ENCODE results near the gene DENND11. TPM values are rescaled to one million over a fixed set of nuclear protein-coding genes. Genes with fewer than 3 reads are reported as not detected.

The DENND11 gene
- total RNA-seq, 4 donors from 2014 or later, result 34.1 to 57.5 (median 45.3) TPM

GRCh38 chr7:141674702-141675101 lies 27.3 kb downstream of the DENND11 start:
- no peak for TF ChIP-seq POLR2A (IDR thresholded peaks at IDR 0.05)
- peak in 4 of 6 experiments; percentile 49 to 53 (median 50) for TF ChIP-seq CTCF (IDR thresholded peaks at IDR 0.05)

GRCh38 chr7:141674171-141674671 lies 27.7 kb downstream of the DENND11 start:
- H3K27ac ChIP-seq, result peak overlapping the region; percentile 26 to 64 (median 54)
- intact Hi-C loops (cut with DNase I), result no loop called here
- TF ChIP-seq POLR2A (IDR thresholded peaks at IDR 0.05) (no peak), CTCF (IDR thresholded peaks at IDR 0.05) (no peak)
- peaks cover 5 to 16% of the 10 kb centered on the region in 2 donors for H3K4me1 ChIP-seq
- 74 to 84% methylated on average over 4 to 5 of the region's 5 CpGs for WGBS, 2 donors
- H3K4me3 ChIP-seq (replicated peaks in 1 of 3), result no peak overlapping the region
- H3K36me3 ChIP-seq, result no peaks in the 10 kb centered on the region
- H3K9me3 ChIP-seq, result no peaks in the 10 kb centered on the region
- no peak for DNase-seq
- no peaks in the 10 kb centered on the region for H3K27me3 ChIP-seq

More at GRCh38 chr7:141674702-141675101, 27.3 kb downstream of the DENND11 start:
- H3K36me3 ChIP-seq, result no peaks in the 10 kb centered on the region
- no peaks in the 10 kb centered on the region for H3K9me3 ChIP-seq
- H3K27ac ChIP-seq, result peak overlapping the region in 2 of 3 donors; percentile 54 to 64
- peaks cover 5 to 16% of the 10 kb centered on the region in 2 donors for H3K4me1 ChIP-seq
- no peak overlapping the region for H3K4me3 ChIP-seq (replicated peaks in 1 of 3)
- intact Hi-C loops (cut with DNase I), result no loop called here
- peak in 1 of 2 donors; percentile 25 for DNase-seq
- 41 to 78% methylated on average over 4 of the region's 4 CpGs for WGBS, 2 donors
- H3K27me3 ChIP-seq, result no peaks in the 10 kb centered on the region

- no peaks in the 10 kb centered on the region for H3K27me3 ChIP-seq
- H3K4me3 ChIP-seq (replicated peaks in 1 of 3), result no peak overlapping the region
- 87 to 98% methylated on average over 3 of the region's 3 CpGs for WGBS, 2 donors
- no peak for DNase-seq
- H3K36me3 ChIP-seq, result no peaks in the 10 kb centered on the region
- H3K4me1 ChIP-seq, result peaks cover 5 to 16% of the 10 kb centered on the region in 2 donors
- H3K9me3 ChIP-seq, result no peaks in the 10 kb centered on the region
- TF ChIP-seq POLR2A (IDR thresholded peaks at IDR 0.05) (no peak), CTCF (IDR thresholded peaks at IDR 0.05) (no peak)
- H3K27ac ChIP-seq, result peak overlapping the region in 1 of 3 donors; percentile 54
- intact Hi-C loops (cut with DNase I), result no loop called here
Observed at GRCh38 chr7:141673346-141673745, 28.6 kb downstream of the DENND11 start.

- no peaks in the 10 kb centered on the region for H3K27me3 ChIP-seq
- peaks cover 5 to 17% of the 10 kb centered on the region in 2 donors for H3K4me1 ChIP-seq
- H3K36me3 ChIP-seq, result no peaks in the 10 kb centered on the region
- intact Hi-C loops (cut with DNase I), result no loop called here
- 90 to 93% methylated on average over 7 of the region's 7 CpGs for WGBS, 2 donors
- no peak for DNase-seq
- no peaks in the 10 kb centered on the region for H3K9me3 ChIP-seq
- H3K27ac ChIP-seq, result no peak overlapping the region
- no peak overlapping the region for H3K4me3 ChIP-seq (replicated peaks in 1 of 3)
- TF ChIP-seq CTCF (IDR thresholded peaks at IDR 0.05) (no peak), POLR2A (IDR thresholded peaks at IDR 0.05) (no peak)
Observed at GRCh38 chr7:141671705-141672496, 30.1 kb downstream of the DENND11 start.

GRCh38 chr7:141668853-141669252 lies 33.1 kb downstream of the DENND11 start:
- no peak overlapping the region for H3K4me3 ChIP-seq (replicated peaks in 1 of 3)
- WGBS, 2 donors, result 78 to 92% methylated on average over 2 of the region's 2 CpGs
- DNase-seq, result no peak
- H3K36me3 ChIP-seq, result peaks cover 6 to 7% of the 10 kb centered on the region in 2 donors
- intact Hi-C loops (cut with DNase I), result loop anchor here (5.0 kb wide), 1 partner anchor 33 kb away; the partner anchor contains the start of gene DENND11
- peaks cover 15 to 34% of the 10 kb centered on the region in 2 donors for H3K4me1 ChIP-seq
- no peak overlapping the region for H3K27ac ChIP-seq
- no peaks in the 10 kb centered on the region for H3K27me3 ChIP-seq
- TF ChIP-seq POLR2A (IDR thresholded peaks at IDR 0.05) (no peak), CTCF (IDR thresholded peaks at IDR 0.05) (no peak)
- no peaks in the 10 kb centered on the region for H3K9me3 ChIP-seq
